Lower leg skin (tissue), 3 donors: ENCODE measurements around the gene SIX3.

Source experiments
- CTCF ChIP-seq, 3 donors: fragments of 450-650 bp; IDR thresholded peaks; one replicate each; pipeline ENCODE4 v1.5.1; 2016; ENCODE audit warnings: antibody characterized with exemption in 3 of 3, mild to moderate bottlenecking in 3 of 3, moderate library complexity in 2 of 3
- POLR2A ChIP-seq, 2 donors: fragments of 450-650 bp; IDR thresholded peaks; one replicate each; pipeline ENCODE4 v1.6.1; 2016 to 2017; ENCODE audit warnings: antibody characterized with exemption in 2 of 2, mild to moderate bottlenecking in 1 of 2, moderate library complexity in 1 of 2

GRCh38 chr2:44932564-44933392 is 8.7 kb upstream of the SIX3 start:
- TF ChIP-seq CTCF (IDR thresholded peaks at IDR 0.05) (no peak), POLR2A (IDR thresholded peaks at IDR 0.05) (no peak)
